Thymus (tissue), 14 donors: Measurements from ENCODE around the gene ENTPD3. TPM values are rescaled to one million over a fixed set of nuclear protein-coding genes. Genes with fewer than 3 reads are reported as not detected.

Experiments used
- DNase-seq, 9 donors: peaks; one replicate each; pipeline ENCODE4 v3.0.0-alpha.2; 2013; ENCODE audit warnings: low spot score in 9 of 9, low read depth in 6 of 9, missing footprints in 1 of 9
- H3K27ac ChIP-seq, 2 donors: one replicate each; pipeline ENCODE4 v1.5.1; 2013; ENCODE audit warnings: control low read depth in 1 of 2, low read depth in 1 of 2, low read length in 1 of 2, mild to moderate bottlenecking in 1 of 2, moderate library complexity in 1 of 2
- H3K27me3 ChIP-seq, 2 donors: one replicate each; pipeline ENCODE4 v1.5.1; 2013; ENCODE audit warnings: low read length in 1 of 2; ENCODE audit not compliant: control insufficient read depth in 2 of 2, insufficient read depth in 1 of 2
- H3K36me3 ChIP-seq, 2 donors: one replicate each; pipeline ENCODE4 v1.5.1; 2013; ENCODE audit warnings: low read length in 1 of 2, mild to moderate bottlenecking in 1 of 2, moderate library complexity in 1 of 2; ENCODE audit not compliant: control insufficient read depth in 2 of 2, insufficient read depth in 2 of 2
- H3K4me1 ChIP-seq, 2 donors: one replicate each; pipeline ENCODE4 v1.5.1; 2013; ENCODE audit warnings: low read length in 2 of 2; ENCODE audit not compliant: control insufficient read depth in 2 of 2, insufficient read depth in 2 of 2
- H3K4me3 ChIP-seq, 2 donors: one replicate each; pipeline ENCODE4 v1.5.1; 2013; ENCODE audit warnings: low read length in 2 of 2, control low read depth in 1 of 2, mild to moderate bottlenecking in 1 of 2
- H3K9me3 ChIP-seq, 2 donors: one replicate each; pipeline ENCODE4 v1.5.1; 2013; ENCODE audit warnings: low read length in 1 of 2, mild to moderate bottlenecking in 1 of 2; ENCODE audit not compliant: control insufficient read depth in 2 of 2, insufficient read depth in 1 of 2
- WGBS: extraction: QIAGEN DNeasy Blood & Tissue Kit; methylation state at CpG from one replicate; pipeline ENCODE4 v1.1.7; 2013; 5-methylcytosine and 5-hydroxymethylcytosine counted together
- long read RNA-seq, 10 donors: transcript quantifications; one replicate each; lab custom pipeline, GENCODE V29; 2026
- polyA plus RNA-seq: library from polyadenylated mRNA; stranded (reverse); fragments of 200-250 nt; gene quantifications from one replicate; pipeline ENCODE4 v1.2.3, GENCODE V29; 2013
- total RNA-seq: library from RNA; stranded (reverse); fragments of 120-200 nt; gene quantifications from one replicate; pipeline ENCODE4 v1.2.4, GENCODE V29; 2013
- donor health status: healthy.

ENTPD3 gene, protein sequence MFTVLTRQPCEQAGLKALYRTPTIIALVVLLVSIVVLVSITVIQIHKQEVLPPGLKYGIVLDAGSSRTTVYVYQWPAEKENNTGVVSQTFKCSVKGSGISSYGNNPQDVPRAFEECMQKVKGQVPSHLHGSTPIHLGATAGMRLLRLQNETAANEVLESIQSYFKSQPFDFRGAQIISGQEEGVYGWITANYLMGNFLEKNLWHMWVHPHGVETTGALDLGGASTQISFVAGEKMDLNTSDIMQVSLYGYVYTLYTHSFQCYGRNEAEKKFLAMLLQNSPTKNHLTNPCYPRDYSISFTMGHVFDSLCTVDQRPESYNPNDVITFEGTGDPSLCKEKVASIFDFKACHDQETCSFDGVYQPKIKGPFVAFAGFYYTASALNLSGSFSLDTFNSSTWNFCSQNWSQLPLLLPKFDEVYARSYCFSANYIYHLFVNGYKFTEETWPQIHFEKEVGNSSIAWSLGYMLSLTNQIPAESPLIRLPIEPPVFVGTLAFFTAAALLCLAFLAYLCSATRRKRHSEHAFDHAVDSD
- total RNA-seq (1.0 TPM), polyA plus RNA-seq (1.2 TPM)
- long read RNA-seq, donor 1, result 0 reads
- long read RNA-seq, donor 2, partial matches to known transcripts, result 0 of 10 reads
- long read RNA-seq, donor 2, other reads (novel, unspliced or antisense), result 10 of 10 reads
- long read RNA-seq, donor 3, result 0 reads
- long read RNA-seq, donor 4, partial matches to known transcripts, result 0 of 1 reads
- long read RNA-seq, donor 4, other reads (novel, unspliced or antisense), result 0 of 1 reads
- long read RNA-seq, donor 5, result 0 reads
- long read RNA-seq, donor 6, result 0 reads
- long read RNA-seq, donor 7, result 0 reads
- long read RNA-seq, donor 8, result 0 reads
- long read RNA-seq, donor 9, result 0 reads
- long read RNA-seq, donor 10, result 0 reads

DNA sequence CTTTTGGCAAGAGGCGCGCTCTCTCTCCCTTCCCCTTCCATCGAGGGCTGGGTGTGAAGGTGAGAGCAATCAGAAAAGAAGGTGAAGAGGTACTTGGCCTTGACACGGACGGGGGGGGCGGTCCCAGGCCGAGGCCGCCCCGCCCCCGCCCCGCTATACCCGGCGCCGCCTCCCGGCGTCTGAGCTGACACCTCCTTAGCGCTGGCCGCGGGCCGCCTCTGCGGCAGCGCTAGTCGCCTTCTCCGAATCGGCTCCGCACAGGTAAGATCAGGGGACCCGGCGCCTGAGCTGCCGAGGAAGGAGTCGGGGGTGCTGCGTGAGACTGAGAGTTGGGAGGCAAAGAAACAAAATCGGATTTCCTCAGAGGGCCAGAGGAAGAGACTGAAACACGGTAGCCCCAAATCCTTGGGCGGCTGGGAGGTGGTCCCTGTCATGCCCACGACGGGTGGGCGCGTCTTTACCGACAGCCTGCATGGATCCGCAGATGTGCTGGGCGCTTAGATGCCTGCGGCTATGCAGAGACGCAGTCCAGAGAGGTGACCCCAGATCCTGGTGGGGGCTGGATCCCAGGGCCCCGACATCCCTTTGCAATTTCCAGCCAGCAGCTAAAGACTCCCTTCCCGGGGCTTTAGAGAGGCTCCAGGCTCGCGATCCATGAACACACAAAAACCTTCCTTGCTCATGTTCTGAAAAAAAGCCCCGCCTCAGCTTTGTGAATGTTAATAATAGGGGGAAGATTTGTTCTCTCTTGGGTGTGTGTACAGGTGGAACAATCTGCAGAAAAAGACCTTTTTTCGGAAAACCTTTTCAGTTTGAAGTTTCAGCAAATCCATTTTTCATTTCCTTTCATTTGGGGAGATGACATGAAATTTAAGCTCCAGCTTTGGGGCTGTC is at the start of gene ENTPD3:
Gene ENTPD3, plus strand, starts transcription at position 184 of the 894 bp plus-strand sequence. CDS start 874 bp downstream, outside the sequence.
- no peaks in the 10 kb centered on the region for H3K36me3 ChIP-seq
- no peak within 1 kb of the TSS for H3K27ac ChIP-seq
- H3K4me1 ChIP-seq, result peaks cover 4 to 5% of the 10 kb centered on the region in 2 donors
- no peaks in the 10 kb centered on the region for H3K9me3 ChIP-seq
- peaks cover 19 to 48% of the 10 kb centered on the region in 2 donors for H3K27me3 ChIP-seq
- 13% methylated on average over 49 of the region's 49 CpGs for WGBS
- H3K4me3 ChIP-seq, result peak within 1 kb of the TSS; percentile 16 to 27
- DNase-seq, result peak in 5 of 9 donors; percentile 0 to 25 (median 3)

DNA sequence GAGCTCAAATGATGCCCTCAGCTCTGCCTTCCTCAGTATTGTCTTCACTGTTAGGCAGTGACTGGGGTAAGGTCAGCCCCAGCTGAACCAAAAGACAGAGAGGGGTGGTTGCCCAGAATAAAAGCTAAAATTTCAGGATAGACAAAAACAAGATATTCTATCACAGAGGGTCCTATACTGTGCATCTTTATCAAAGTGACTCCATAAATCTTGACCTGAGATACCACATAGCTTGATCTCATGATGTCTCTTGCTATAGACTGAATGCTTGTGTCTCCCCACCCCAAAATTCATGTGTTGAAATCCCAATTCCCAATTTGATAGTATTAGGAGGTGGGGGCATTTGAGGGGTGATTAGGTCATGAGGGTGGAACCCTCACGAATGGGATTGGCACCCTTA is 47.1 kb upstream of the ENTPD3 start:
- no peaks in the 10 kb centered on the region for H3K4me1 ChIP-seq
- H3K9me3 ChIP-seq, result no peaks in the 10 kb centered on the region
- no peak overlapping the region for H3K27ac ChIP-seq
- DNase-seq, result no peak
- 93% methylated on average over 1 of the region's 1 CpG for WGBS
- H3K27me3 ChIP-seq, result no peaks in the 10 kb centered on the region
- no peak overlapping the region for H3K4me3 ChIP-seq
- H3K36me3 ChIP-seq, result no peaks in the 10 kb centered on the region

DNA sequence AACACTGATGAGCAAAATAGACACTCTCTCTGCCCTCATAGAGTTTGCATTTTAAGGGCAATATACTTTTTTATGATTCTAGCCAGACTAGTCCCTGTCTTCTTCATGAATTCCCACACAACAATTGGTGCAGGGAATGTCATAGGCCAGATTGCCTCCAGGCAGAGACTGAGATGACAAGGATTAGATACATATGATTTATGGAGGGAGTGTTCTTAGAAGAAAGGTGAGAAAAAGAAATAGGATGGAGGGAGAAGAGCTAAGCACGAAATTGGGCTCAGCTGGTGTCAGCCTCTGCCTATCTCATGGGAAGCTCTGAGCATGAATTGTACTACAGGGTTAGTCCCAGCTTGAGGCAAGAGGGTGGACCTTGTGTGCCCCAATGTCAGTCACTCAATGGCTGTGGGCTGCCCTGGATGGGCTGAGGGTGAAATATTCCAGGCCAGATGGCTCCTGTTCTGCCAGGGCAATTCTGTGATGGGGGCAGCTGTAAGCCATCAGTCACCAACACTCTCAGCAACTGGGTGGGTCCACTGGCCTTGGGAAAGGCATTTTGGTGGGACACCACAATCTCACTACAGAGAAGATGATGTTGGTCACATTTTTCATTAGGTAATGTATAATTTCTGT is 46.3 kb upstream of the ENTPD3 start:
- H3K4me3 ChIP-seq, result no peak overlapping the region

DNA sequence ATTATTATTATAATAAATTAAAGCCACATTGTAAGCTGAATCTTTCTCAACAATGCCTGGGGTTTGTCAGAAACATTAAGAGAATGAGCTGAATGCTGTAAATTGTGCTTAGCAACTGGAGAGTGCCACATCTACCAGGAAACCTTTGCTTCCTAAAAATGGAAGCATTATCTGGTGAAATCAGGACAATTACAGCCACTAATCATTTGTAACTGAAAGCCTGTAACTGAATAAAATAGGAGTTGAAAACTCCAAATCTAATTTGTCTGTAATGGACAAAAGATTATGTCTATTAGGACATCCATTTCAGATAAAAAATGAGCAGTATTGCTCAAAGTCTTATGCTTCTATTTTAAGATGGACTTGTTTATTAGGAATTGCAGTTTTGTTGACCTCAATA is 45.3 kb upstream of the ENTPD3 start:
- H3K36me3 ChIP-seq, result no peaks in the 10 kb centered on the region
- H3K27ac ChIP-seq, result no peak overlapping the region
- no peaks in the 10 kb centered on the region for H3K27me3 ChIP-seq
- H3K4me1 ChIP-seq, result no peaks in the 10 kb centered on the region
- no peak overlapping the region for H3K4me3 ChIP-seq
- H3K9me3 ChIP-seq, result no peaks in the 10 kb centered on the region
- DNase-seq, result no peak

More for the DNA sequence above, 46.3 kb upstream of the ENTPD3 start:
- no peaks in the 10 kb centered on the region for H3K36me3 ChIP-seq
- no peaks in the 10 kb centered on the region for H3K27me3 ChIP-seq
- no peaks in the 10 kb centered on the region for H3K4me1 ChIP-seq
- H3K9me3 ChIP-seq, result no peaks in the 10 kb centered on the region
- whole genome bisulfite sequencing, result 85% methylated on average over 1 of the region's 1 CpG
- H3K27ac ChIP-seq, result no peak overlapping the region
- DNase-seq, result no peak

DNA sequence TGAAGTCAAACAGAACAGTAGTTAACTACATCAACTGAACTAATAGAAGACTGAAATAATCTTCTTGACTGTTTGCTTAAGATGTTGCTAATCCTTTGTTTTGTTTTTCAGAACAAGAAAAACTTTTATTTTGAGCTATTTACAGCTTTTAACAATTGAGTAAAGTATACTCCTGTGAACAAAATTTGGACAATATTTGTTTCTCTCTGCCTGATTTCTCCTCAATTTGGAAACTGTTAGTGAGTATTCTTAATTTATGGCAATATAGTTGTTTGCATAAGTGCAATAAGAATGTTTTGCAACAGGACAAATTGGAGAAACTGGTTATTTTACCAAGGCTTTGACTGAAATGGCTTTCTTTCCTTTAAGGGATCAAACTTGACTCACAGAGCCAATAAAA is 36.5 kb upstream of the ENTPD3 start:
- H3K4me3 ChIP-seq, result no peak overlapping the region
- no peaks in the 10 kb centered on the region for H3K27me3 ChIP-seq
- H3K4me1 ChIP-seq, result no peaks in the 10 kb centered on the region
- H3K9me3 ChIP-seq, result peaks cover 0 to 4% of the 10 kb centered on the region in 2 donors
- no peak for DNase-seq
- no peak overlapping the region for H3K27ac ChIP-seq
- H3K36me3 ChIP-seq, result no peaks in the 10 kb centered on the region

DNA sequence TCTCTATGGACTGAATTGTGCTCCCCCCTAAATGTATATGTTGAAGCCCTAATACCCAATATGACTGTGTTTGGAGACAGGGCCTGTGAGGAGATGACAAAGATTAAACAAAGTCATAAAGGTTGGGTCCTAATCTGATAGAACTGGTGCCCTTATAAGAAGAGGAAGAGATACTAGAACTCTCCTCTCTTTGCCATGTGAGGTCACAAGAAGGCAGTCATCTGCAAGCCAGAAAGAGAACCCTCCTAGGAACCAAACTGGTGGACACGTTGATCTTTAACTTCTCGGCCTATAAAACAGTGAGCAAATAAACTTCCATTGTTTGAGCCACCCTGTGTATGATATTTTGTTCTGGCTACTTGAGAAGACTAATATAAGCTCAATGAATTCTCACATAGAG is 31.6 kb upstream of the ENTPD3 start:
- Histone ChIP-seq H3K4me1 (no peaks in the 10 kb centered on the region), H3K27me3 (no peaks in the 10 kb centered on the region), H3K4me3 (no peak overlapping the region), H3K36me3 (no peaks in the 10 kb centered on the region), H3K9me3 (no peaks in the 10 kb centered on the region), H3K27ac (no peak overlapping the region)
- 65% methylated on average over 2 of the region's 2 CpGs for WGBS
- DNase-seq, result no peak

DNA sequence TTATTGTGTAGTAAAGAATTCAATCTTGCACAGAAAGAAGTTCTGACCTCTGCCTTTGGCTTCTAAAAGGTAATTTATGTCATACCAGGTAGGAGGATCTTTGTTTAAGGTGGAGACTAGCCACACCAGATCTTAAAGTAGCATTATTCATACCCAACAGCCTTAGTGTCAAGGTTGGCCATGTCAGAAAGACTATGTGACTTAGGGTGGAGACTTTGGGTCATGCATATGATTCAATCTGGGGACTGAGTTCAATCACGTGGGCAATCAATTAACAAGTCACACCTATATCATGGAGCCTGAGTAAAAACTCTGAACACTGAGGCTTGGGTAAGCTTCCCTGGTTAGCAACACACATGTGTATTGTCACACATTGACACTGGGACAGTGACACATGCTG is 28.5 kb upstream of the ENTPD3 start:
- Histone ChIP-seq H3K36me3 (no peaks in the 10 kb centered on the region), H3K27me3 (no peaks in the 10 kb centered on the region), H3K9me3 (no peaks in the 10 kb centered on the region), H3K4me1 (no peaks in the 10 kb centered on the region), H3K4me3 (no peak overlapping the region), H3K27ac (no peak overlapping the region)
- no peak for DNase-seq
- 88% methylated on average over 1 of the region's 1 CpG for WGBS

DNA sequence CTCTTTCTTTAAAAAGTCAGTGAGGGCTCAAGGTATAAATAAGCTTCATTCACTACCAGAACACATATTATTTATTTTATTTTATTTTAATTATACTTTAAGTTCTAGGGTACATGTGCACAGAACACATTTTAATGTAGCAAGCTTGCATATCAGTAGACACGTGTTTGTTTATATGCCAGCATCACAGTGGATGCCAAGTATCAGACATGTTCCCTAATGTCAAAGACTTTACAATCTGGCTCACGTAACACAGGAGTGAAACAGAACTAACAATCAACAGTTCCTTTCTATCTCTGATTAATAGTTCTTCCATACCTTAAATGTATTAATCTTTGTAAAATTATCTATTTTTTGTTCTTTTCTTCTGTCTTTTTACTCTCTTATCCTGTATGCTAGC is 23.3 kb upstream of the ENTPD3 start:
- H3K27me3 ChIP-seq, result no peaks in the 10 kb centered on the region
- H3K9me3 ChIP-seq, result no peaks in the 10 kb centered on the region
- H3K27ac ChIP-seq, result no peak overlapping the region
- no peaks in the 10 kb centered on the region for H3K4me1 ChIP-seq
- 93% methylated on average over 2 of the region's 2 CpGs for WGBS
- DNase-seq, result no peak
- H3K4me3 ChIP-seq, result no peak overlapping the region
- H3K36me3 ChIP-seq, result no peaks in the 10 kb centered on the region
